NCI-H2029 treated with DMSO at 0.1 percent for 48 hours (cell line): ENCODE results near the gene TPH2.

Source experiments
- DNase-seq: peaks from one replicate; lab custom pipeline; 2025; lab: John Stamatoyannopoulos, UW

TPH2 gene

GRCh38 chr12:71958993-71959578 lies 20.4 kb downstream of the TPH2 start:
- peak; percentile 57 for DNase-seq

- no peak for DNase-seq
Observed at GRCh38 chr12:71967211-71967610, 28.6 kb downstream of the TPH2 start.

- no peak for DNase-seq
Observed at GRCh38 chr12:71969330-71969729, 30.7 kb downstream of the TPH2 start.

- DNase-seq: no peak
Observed at GRCh38 chr12:71970031-71970430, 31.4 kb downstream of the TPH2 start.

- no peak for DNase-seq
Observed at GRCh38 chr12:71972441-71973074, 33.9 kb downstream of the TPH2 start.

- no peak for DNase-seq
Observed at GRCh38 chr12:71973687-71974086, 35.0 kb downstream of the TPH2 start.

GRCh38 chr12:71980538-71980937 lies 41.9 kb downstream of the TPH2 start:
- DNase-seq: no peak

GRCh38 chr12:71981149-71981548 lies 42.5 kb downstream of the TPH2 start:
- no peak for DNase-seq

- DNase-seq: no peak
Observed at GRCh38 chr12:71994715-71995114, 56.1 kb downstream of the TPH2 start.

- no peak for DNase-seq
Observed at GRCh38 chr12:71999795-72000194, 61.1 kb downstream of the TPH2 start.

- DNase-seq: no peak
Observed at GRCh38 chr12:72000969-72001648, 62.5 kb downstream of the TPH2 start.

GRCh38 chr12:72006766-72007165 lies 68.1 kb downstream of the TPH2 start:
- DNase-seq: no peak

- no peak for DNase-seq
Observed at GRCh38 chr12:72010356-72010755, 71.7 kb downstream of the TPH2 start.

GRCh38 chr12:72011374-72011773 lies 72.7 kb downstream of the TPH2 start:
- no peak for DNase-seq

- DNase-seq: no peak
Observed at GRCh38 chr12:72012874-72013273, 74.2 kb downstream of the TPH2 start.

- no peak for DNase-seq
Observed at GRCh38 chr12:72015895-72016294, 77.2 kb downstream of the TPH2 start.

- peak; percentile 73 for DNase-seq
Observed at GRCh38 chr12:72017054-72017651, 78.5 kb downstream of the TPH2 start.

- DNase-seq: no peak
Observed at GRCh38 chr12:72018036-72018435, 79.4 kb downstream of the TPH2 start.

- no peak for DNase-seq
Observed at GRCh38 chr12:72024613-72025012, 86.0 kb downstream of the TPH2 start.

- DNase-seq: no peak
Observed at GRCh38 chr12:72025524-72025923, 86.9 kb downstream of the TPH2 start.

GRCh38 chr12:72028966-72029365 lies 90.3 kb downstream of the TPH2 start:
- no peak for DNase-seq

- no peak for DNase-seq
Observed at GRCh38 chr12:72030277-72030676, 91.6 kb downstream of the TPH2 start.

GRCh38 chr12:72031066-72031465 lies 92.4 kb downstream of the TPH2 start:
- no peak for DNase-seq
